SK-N-MC (cell line): ENCODE data around the gene SYK.

ENCODE experiments used
- EZH2 ChIP-seq: fragments of 200-600 bp; sonication (generic); IDR thresholded peaks from one replicate; pipeline ENCODE4 v1.6.1; 2017; ENCODE audit warnings: antibody characterized with exemption
- POLR2AphosphoS5 ChIP-seq: IDR thresholded peaks from 2 replicates; pipeline ENCODE4 v1.6.1; 2012; ENCODE audit warnings: mild to moderate bottlenecking, low read depth, low read length, borderline replicate concordance

DNA sequence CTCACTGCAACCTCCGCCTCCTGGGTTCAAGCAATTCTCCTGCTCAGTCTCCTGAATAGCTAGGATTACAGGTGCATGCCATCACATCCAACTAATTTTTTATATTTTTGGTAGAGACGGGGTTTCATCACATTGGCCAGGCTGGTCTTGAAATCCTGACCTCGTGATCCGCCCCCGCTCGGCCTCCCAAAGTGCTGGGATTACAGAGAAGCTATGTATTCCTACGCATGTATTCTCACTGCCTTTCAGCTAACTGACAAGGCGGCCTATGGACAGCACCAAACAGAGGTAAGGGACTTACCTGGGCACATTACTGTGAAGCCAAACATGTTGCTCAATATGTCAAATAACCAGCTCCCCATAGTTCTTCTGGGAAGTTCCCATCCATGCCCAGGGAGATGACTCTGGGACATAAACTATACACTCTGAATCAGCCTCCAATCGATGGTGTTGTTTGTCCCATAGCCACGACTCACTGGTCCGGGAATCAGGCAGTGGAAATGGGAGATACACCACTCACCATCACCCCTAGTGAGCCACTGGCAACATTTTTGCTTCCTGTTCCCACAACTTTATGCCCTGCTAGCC lies 114.6 kb downstream of the SYK start:
- TF ChIP-seq POLR2AphosphoS5 (no peak), EZH2 (no peak)
